DMS53 treated with DMSO at 0.1 percent for 48 hours (cell line): Measurements from ENCODE around the gene HCFC1R1.

ENCODE experiments used
- DNase-seq: peaks from one replicate; lab custom pipeline; 2025; ENCODE audit not compliant: unreplicated experiment; lab: John Stamatoyannopoulos, UW

Gene HCFC1R1

GRCh38 chr16:3003582-3004270 is 20.0 kb downstream of the HCFC1R1 start:
- DNase-seq: peak; percentile 94

DNA sequence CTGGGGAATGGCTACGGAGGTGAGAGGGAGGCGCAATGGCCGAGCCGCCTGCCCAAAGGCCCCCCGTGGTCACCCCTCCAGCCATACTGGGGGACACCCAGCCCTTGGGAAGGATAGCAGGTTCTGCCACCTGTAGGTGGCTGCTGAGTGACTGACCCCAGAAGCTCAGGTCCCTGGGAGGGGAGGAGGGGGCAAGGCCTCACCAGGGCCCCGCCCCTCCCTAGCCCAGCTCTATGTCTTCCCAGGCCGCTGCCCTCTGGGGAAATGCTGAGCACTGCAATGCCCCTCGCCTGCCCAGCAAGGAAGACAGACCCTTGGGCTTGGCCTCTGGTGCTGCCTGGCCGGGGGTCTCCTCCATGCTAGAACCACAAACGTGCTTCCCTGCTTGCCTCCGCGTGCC is 22.4 kb downstream of the HCFC1R1 start:
- DNase-seq: no peak

DNA sequence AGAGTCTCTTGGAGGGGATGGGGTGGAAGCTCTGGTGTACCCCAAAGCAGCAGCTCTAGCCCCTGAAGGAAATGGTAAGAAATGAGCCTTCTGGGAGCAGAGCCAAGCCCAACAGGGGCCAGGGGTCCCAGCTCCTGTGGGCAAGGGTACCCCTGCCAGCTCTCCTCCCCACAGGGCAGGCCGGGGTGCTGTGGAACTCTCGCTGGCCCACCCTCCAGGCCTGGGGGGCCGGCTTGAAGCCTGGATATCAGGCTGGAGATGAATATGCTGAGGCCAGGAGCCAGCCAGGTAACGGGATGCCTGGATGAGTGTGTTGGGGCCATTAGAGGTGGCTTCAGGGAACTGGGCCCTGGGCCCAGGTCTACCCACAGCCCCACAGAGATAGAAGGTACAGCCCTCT is 23.2 kb downstream of the HCFC1R1 start:
- no peak for DNase-seq

DNA sequence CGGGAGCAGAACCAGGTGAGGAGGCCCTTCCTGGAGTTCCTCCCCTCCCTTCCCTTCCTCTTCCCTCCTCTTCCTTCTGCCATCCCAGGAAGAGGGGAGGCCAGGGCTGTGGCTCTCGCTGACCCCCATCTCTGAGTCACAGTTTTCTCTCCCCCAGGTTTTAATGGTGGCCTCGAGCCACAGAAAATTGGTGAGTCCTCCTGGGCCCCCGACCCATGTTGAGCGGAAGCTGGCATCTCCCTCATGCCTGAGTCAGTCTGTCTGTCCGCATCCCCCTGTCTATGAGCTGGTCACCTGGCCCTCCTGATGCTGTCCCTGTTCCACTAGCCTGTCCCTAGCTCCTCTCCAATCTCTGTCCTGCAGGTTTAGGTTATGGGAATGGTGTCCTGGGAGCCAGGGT is 23.8 kb downstream of the HCFC1R1 start:
- no peak for DNase-seq

DNA sequence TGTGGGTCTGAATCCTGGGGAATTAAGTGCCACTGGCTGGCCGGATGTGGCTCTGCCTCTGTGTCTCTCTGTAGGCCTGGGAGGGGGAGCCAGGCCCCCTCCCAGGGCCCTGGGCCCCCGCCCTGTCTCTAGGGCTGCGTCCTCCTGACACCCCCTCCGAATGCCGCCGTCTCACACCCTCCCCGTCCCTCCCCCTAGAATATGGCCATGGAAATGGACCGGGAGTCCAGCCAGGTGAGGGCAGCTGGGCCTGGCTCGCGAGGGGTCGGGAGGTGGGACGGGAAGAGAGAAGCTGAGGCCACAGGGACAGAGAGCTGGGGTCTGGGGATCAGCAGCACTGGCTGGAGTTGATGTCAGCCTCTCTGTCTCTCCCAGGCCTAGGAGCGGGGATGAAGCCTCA is 27.4 kb downstream of the HCFC1R1 start:
- DNase-seq: no peak

- no peak for DNase-seq
These were observed 31.2 kb downstream of the HCFC1R1 start for GRCh38 chr16:2992383-2993081.

DNA sequence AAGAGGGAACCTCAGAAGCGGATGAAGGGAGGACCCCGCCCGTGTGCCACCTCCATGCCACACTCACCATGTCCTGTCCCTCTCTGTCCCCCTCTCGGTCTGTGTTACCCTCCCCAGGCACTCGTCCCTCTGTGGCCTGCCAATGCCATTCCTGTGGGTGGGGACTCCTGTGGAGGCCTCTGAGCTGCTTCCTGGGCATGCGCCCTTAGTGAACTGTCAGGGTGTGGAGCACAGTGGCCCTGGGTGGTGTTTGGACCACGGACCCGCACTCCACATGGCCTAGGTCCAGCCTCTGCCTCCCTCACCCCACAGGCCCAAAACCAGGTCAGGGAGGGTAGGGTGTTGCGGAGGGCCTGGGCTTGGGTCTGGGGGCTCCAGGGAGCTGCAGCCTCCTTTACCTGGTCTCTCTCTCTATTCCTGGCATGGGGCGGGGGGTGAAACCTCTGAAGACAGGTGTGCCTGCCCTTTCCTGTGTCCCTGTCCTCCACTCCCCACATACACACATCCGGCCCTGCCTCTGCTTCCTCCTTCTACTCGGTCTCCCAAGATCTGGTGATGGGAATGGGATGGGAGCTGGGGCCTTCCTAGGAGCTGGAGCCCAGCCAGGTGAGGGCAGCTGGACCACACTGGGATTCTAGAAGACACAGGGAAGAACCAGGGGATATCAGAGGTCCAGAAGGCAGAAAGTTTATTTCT is 32.0 kb downstream of the HCFC1R1 start:
- no peak for DNase-seq

GRCh38 chr16:2990891-2991290 is 32.9 kb downstream of the HCFC1R1 start:
- no peak for DNase-seq

GRCh38 chr16:2988590-2989099 is 35.1 kb downstream of the HCFC1R1 start:
- no peak for DNase-seq

GRCh38 chr16:2987833-2988232 is 35.9 kb downstream of the HCFC1R1 start:
- DNase-seq: no peak

- no peak for DNase-seq
These were observed 36.5 kb downstream of the HCFC1R1 start for GRCh38 chr16:2987286-2987685.

DNA sequence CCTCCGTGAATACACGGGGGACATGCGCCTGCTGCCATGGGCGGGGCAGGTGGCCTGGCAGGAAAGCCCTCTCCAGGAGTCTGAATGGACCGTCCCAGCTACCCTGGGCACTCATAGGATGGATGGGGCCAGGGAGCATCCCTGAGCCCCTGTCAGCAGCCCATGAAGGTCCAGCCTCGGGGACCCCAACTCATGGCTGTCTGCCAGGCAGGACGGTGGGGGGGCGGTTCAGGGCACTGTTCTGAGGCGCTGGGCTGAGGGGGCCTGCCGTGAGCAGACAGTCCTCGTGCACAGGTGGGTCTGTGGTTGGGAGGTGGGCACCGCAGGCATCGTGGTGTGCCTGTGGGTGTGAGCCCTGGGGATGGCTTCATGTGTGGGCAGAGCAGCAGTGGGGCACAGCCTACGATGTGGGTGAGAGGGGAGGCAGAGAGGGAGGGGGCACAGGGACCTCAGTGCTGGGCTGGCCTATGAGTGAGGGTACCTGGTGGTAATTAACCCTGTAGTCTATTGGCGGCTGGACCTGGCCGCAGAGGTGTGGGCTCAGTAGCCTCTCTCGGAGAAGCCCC is 37.0 kb downstream of the HCFC1R1 start:
- DNase-seq: no peak

DNA sequence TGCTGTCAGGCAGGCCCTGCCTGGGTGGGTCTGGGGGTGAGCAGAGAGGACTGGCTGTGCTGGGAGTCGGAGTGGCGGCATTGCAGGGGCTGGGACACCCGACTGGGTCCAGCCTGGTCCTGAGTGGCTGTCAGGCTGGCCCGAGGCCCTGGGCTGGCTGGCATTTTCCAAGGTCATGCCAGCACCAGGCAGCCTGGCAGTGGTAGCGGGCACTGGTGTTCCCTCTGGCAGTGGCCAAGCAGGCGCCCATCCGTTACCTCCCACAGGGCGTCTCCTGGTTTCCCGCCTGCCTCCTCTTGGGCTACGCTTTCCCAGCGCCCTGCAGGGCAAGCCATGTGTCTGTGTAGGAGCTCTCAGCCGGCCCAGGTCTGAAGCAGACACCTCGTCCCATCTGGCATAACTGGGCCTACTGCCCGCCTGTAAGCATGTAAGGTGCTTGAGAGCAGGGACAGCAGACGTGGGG is 37.8 kb downstream of the HCFC1R1 start:
- DNase-seq: no peak

GRCh38 chr16:2985462-2985861 is 38.3 kb downstream of the HCFC1R1 start:
- no peak for DNase-seq

GRCh38 chr16:2983706-2984136 is 40.0 kb downstream of the HCFC1R1 start:
- peak; percentile 53 for DNase-seq

- no peak for DNase-seq
These were observed 41.3 kb downstream of the HCFC1R1 start for GRCh38 chr16:2982402-2982801.

- DNase-seq: no peak
These were observed 41.9 kb downstream of the HCFC1R1 start for GRCh38 chr16:2981899-2982250.

DNA sequence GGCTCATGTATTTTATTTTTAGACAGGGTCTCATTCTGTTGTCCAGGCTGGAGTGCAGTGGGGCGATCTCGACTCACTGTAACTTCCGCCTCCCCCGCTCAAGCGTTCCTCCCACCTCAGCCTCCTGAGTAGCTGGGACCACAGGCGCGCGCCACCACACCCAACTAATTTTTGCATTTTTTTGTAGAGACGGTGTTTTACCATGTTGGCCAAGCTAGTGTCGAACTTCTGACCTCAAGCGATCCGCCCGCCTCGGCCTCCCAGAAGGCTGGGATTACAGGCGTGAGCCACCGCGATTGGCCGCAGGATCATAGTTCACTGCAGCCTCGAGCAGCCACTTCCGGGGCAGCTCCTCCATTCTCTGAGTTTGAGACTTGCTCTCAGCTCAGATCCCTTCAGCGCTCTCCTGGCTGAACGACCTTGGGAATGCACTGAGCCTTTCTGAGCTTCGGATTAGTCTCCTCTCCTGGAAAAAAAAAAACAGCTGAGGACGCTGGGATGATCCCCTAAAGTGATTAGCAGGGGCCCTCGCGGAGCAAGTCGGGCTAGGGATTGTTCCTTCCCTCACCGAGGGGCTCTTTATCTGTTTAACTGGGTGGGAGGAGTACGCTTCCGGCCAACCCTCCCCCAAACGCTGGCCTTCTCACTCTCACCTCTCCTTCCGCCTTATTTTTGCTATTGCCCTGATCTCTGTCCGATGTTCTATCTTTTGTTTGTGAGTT is 42.4 kb downstream of the HCFC1R1 start:
- no peak for DNase-seq

- peak; percentile 53 for DNase-seq
These were observed 43.2 kb downstream of the HCFC1R1 start, which contains the start of gene PKMYT1 for GRCh38 chr16:2980227-2981176. Gene PKMYT1, minus strand, starts transcription at chr16:2980446. Its CDS starts 789 bp downstream, at chr16:2979657.
